RWPE1 (cell line): ENCODE results near the gene OST4.

Experiments used
- CTCF ChIA-PET: fragments of 350-600 bp; sonication (Branson Sonifier 250); formaldehyde crosslinking; extraction: SDS; loops from one replicate; lab custom pipeline; 2021; lab: Yijun Ruan, JAX
- POLR2A ChIA-PET: fragments of 400-600 bp; formaldehyde crosslinking; extraction: SDS; loops from one replicate; lab custom pipeline; 2020; ENCODE audit warnings: antibody characterized with exemption; ENCODE audit not compliant: low non-redundant PET; lab: Yijun Ruan, JAX
- DNase-seq: peaks from one replicate; pipeline ENCODE4 v3.0.0; 2012; ENCODE audit warnings: low spot score
- H3K27ac ChIP-seq: fragments of 450-650 bp; 2 replicates; pipeline ENCODE4 v1.5.1; 2017
- TF ChIP-seq, protein P1 (sequence below): fragments of 450-650 bp; conservative IDR thresholded peaks from 2 replicates; pipeline ENCODE4 v1.5.1; 2017; ENCODE audit warnings: low read depth, mild to moderate bottlenecking

Gene OST4

DNA sequence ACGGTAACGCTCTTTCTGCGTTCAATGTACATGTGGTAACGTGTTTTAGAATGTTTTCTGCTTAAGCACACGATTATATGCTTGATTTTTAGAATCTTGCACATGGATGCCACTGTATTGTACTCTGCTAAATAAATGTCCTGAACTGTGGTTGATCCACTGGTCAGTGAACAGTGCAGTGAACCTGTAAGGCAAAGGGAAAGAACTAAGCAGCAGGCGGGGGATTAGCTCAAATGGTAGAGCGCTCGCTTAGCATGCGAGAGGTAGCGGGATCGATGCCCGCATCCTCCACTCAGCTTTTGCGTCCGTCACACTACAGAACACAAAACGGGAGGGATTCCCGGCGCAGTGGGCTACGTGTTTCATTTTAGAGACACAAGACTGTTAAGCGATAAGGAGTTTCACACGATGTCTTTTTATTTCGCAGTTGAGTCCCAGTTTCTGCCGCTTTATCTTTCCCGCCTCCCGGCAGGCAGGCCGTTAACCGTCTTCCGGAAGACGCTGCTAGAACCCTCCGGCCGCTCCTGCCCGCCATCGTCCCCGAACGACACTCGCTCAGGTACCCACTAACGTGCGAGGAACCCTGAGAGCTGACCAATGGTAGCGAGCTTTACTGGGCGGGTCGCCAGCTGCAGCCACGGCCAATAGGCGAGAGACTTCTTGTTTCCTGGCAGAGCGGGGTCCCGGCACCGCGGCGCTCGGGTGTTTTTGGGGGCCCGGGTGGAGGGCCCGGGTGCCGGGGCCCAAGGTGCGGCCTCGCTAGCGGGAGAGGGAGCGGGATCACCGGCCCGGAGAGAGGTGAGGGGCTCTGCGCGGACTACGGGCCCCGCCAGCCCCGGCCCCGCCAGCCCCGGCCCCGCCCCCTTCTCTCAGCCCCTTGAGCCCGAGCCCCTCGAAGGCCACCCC lies 20.2 kb downstream of the OST4 start, which contains the start of gene AGBL5:
AGBL5 (plus strand) TSS at position 673 of the 906 bp plus-strand sequence. CDS start 1,291 bp downstream, outside the sequence.
- TF ChIP-seq, protein P1, sequence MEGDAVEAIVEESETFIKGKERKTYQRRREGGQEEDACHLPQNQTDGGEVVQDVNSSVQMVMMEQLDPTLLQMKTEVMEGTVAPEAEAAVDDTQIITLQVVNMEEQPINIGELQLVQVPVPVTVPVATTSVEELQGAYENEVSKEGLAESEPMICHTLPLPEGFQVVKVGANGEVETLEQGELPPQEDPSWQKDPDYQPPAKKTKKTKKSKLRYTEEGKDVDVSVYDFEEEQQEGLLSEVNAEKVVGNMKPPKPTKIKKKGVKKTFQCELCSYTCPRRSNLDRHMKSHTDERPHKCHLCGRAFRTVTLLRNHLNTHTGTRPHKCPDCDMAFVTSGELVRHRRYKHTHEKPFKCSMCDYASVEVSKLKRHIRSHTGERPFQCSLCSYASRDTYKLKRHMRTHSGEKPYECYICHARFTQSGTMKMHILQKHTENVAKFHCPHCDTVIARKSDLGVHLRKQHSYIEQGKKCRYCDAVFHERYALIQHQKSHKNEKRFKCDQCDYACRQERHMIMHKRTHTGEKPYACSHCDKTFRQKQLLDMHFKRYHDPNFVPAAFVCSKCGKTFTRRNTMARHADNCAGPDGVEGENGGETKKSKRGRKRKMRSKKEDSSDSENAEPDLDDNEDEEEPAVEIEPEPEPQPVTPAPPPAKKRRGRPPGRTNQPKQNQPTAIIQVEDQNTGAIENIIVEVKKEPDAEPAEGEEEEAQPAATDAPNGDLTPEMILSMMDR: no peak
- peak within 1 kb of the TSS; percentile 93 for H3K27ac ChIP-seq

DNA sequence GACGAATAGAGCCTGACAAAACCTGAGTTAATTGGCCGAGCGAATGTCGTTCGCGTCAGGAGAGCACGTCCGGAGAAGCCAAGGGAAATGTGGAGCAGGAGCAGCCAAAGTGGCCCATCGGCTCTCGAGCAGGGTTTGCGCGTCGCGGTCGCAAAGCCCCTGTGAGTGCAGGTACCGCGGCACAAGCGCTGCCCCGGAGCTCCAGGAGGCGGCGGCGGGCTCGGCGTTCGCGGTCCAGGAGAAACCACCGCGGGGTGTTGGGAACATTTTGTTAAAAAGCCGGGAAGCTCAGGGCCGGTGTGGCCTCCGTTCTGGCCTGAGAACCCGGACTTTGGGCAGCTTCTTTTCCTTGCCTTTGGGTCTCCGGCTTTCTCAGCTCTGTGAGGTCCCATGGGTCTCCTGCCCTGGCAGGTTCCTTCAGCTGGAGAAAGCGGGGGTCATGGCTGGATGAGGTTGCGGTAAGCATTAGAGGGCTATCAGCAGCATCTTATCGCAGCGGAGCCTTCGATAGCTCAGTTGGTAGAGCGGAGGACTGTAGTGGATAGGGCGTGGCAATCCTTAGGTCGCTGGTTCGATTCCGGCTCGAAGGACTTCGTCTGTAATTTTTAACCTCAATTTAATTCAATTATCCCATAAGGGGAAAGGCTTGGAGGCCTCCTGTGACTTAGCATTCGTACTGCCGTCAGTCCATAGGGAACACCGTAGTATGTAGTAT lies 21.0 kb downstream of the OST4 start:
- peak overlapping the region; percentile 93 for H3K27ac ChIP-seq
- TF ChIP-seq, protein P1: peak; percentile 24; the same call in 1 of the 2 replicates
- peak; percentile 84 for DNase-seq
- CTCF ChIA-PET: interaction anchor here (0.5 to 1.7 kb wide), 8 partner anchors 11 to 254 kb away, joined by 3 to 6 read pairs (median 4); no protein-coding TSS in a partner anchor
- POLR2A ChIA-PET: interaction anchor here (0.8 to 1.6 kb wide), 4 partner anchors 14 to 35 kb away, joined by 3 to 7 read pairs (median 4); partner anchors contain the start of gene TMEM214

More for the DNA sequence above, 20.2 kb downstream of the OST4 start, which contains the start of gene AGBL5:
- CTCF ChIA-PET: interaction anchor here (0.5 to 1.7 kb wide), 5 partner anchors 12 to 253 kb away, joined by 3 to 6 read pairs (median 4); no protein-coding TSS in a partner anchor
- POLR2A ChIA-PET: interaction anchor here (0.8 to 1.6 kb wide), 4 partner anchors 13 to 34 kb away, joined by 3 to 7 read pairs (median 4); partner anchors contain the start of gene TMEM214
- peak; percentile 99 for DNase-seq

DNA sequence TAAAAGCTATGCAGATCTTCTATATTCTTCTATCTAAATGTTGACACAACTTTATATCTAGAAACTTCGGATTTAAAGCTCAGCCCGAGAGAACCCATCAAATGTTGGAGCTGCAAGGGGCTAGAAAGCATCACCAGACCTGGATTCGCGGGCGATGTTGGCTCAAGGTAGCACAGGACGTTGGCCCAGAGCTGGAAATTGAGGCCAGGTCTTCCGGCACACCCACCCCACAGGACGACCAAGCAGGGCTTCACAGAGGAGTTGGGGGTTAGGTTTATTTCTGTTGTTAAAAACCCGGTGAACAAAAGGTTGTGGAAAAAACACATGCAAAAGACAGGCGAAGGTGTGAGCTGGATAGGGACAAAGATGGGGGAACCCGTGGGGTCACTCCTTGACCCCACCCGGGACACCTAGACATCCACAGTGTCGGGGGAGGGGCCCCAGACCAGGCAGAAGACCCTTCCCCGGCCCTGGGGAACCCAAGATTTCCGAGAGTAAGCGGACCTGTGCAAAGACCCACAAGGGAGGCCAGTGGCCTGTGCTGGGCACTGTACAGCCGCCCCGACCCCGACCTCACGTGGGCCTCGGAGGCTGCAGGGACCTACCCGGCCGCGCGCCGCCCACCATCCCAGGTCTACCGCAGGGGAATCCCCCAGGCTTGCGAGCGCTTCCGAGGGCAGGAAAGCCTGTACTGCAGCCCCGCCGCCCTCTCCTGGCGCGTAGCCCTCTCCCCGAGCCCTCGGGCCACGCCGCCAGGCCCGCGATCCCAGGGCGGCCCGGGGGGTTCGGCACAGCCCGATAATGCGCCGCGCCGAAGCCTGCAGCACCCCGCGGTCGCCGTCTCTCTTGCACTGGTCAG lies 21.8 kb downstream of the OST4 start:
- peak; percentile 43 for DNase-seq
- ChIA-PET POLR2A (interaction anchor here (1.2 kb wide), 1 partner anchor 36 kb away, joined by 4 read pairs; no protein-coding TSS in a partner anchor), CTCF (interaction anchor here (0.6 to 1.7 kb wide), 7 partner anchors 11 to 222 kb away, joined by 3 to 6 read pairs (median 5); no protein-coding TSS in a partner anchor)
- TF ChIP-seq, protein P1: no peak
- H3K27ac ChIP-seq: peak overlapping the region; percentile 93

DNA sequence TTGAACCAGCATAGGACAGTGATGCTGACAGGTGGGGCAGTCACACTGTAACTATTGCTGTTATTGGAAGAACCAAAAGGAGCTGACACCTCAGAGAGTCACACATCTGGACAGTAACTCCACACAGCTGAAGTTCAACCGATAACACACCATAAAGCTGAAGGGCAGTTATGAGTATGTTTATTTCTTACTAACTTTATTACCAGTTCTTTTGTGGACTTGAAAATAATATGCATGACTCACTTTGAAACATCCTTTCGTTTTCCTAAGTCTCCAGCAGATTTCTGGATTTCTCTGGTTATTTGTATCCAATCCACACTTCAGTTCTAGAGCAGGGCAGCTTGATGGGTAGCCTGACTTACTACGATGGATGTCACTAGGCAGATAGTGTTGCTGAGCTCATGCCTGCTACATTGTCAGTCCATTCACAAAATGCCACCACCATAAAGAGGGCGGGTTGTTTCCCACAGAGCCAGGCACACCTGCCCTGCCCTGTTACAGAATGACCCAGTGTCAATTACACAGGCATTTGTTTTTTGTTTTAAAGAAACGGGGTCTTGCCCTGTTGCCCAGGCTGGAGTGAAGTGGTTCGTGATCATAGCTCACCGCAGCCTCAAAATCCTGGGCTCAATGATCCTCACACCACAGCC lies 28.3 kb downstream of the OST4 start:
- TF ChIP-seq, protein P1: no peak
- ChIA-PET POLR2A (no interaction called here), CTCF (interaction anchor here (0.6 to 0.9 kb wide), 2 partner anchors 9 to 26 kb away, joined by 3 read pairs; no protein-coding TSS in a partner anchor)
- H3K27ac ChIP-seq: no peak overlapping the region
- DNase-seq: no peak

DNA sequence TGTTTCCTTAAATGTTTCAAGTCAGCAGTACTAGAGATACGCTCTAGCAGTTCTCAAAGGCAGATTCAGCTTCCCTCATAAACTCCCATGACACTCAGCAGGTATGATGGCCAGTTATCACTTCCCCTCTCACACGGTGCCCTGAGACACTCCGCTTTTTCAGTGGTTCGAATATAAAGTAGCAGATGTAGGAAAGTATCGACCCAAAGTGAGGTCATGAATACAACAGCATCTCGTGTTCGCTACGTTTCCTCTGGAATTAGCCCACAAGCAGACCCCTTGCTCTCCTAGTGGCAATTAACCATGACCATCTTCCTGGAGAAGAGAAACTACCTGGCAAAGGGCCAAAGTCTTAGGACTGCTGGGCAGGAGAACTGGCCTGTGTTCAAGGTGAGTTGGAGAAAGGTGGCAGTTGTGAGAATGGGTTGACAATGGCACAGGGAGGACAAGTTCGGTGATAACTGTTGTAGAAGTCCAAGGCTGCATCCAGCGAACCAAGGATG lies 29.2 kb downstream of the OST4 start:
- TF ChIP-seq, protein P1: no peak
- ChIA-PET POLR2A (interaction anchor here (0.5 kb wide), 1 partner anchor 19 kb away, joined by 4 read pairs; no protein-coding TSS in a partner anchor), CTCF (interaction anchor here (0.9 kb wide), 1 partner anchor 25 kb away, joined by 3 read pairs; no protein-coding TSS in a partner anchor)
- no peak overlapping the region for H3K27ac ChIP-seq
- no peak for DNase-seq
